MM.1S (cell line): ENCODE data around the gene UBTFL1.

Source experiments
- CTCF ChIP-seq: fragments of 300-600 bp; sonication (generic); IDR thresholded peaks from 2 replicates; pipeline ENCODE4 v1.5.1; 2016; ENCODE audit warnings: antibody characterized with exemption, low read length, mixed read lengths
- EZH2 ChIP-seq: fragments of 300-600 bp; sonication (generic); optimal IDR thresholded peaks from 2 replicates; pipeline ENCODE3; 2017; ENCODE audit warnings: low read depth, mild to moderate bottlenecking, antibody characterized with exemption, low read length, mixed read lengths
- EZH2phosphoT487 ChIP-seq: fragments of 300-600 bp; sonication (generic); IDR thresholded peaks from 2 replicates; pipeline ENCODE4 v1.6.1; 2018; ENCODE audit warnings: antibody characterized with exemption, low read length

- TF ChIP-seq CTCF (no peak), EZH2 (no peak), EZH2phosphoT487 (no peak)
Measured at GRCh38 chr11:90120191-90120590, 34.4 kb downstream of the UBTFL1 start.
